ENCODE data around the gene GJA3.

Gene GJA3

GRCh38 chr13:20125783-20126165 is 35.1 kb downstream of the GJA3 start:
- DNase-seq (ENCODE audit: extremely low read depth, low read depth) = no peak
- TF ChIP-seq, protein P1, sequence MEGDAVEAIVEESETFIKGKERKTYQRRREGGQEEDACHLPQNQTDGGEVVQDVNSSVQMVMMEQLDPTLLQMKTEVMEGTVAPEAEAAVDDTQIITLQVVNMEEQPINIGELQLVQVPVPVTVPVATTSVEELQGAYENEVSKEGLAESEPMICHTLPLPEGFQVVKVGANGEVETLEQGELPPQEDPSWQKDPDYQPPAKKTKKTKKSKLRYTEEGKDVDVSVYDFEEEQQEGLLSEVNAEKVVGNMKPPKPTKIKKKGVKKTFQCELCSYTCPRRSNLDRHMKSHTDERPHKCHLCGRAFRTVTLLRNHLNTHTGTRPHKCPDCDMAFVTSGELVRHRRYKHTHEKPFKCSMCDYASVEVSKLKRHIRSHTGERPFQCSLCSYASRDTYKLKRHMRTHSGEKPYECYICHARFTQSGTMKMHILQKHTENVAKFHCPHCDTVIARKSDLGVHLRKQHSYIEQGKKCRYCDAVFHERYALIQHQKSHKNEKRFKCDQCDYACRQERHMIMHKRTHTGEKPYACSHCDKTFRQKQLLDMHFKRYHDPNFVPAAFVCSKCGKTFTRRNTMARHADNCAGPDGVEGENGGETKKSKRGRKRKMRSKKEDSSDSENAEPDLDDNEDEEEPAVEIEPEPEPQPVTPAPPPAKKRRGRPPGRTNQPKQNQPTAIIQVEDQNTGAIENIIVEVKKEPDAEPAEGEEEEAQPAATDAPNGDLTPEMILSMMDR (IDR thresholded peaks at IDR 0.05; ENCODE audit: low read depth, low read length) = no peak

GRCh38 chr13:20125129-20125782 is 35.6 kb downstream of the GJA3 start:
- TF ChIP-seq, protein P1 (IDR thresholded peaks at IDR 0.05; ENCODE audit: low read depth, low read length) = no peak
- no peak for DNase-seq (ENCODE audit: extremely low read depth, low read depth)

GRCh38 chr13:20124303-20124702 is 36.5 kb downstream of the GJA3 start:
- no peak for DNase-seq (ENCODE audit: extremely low read depth, low read depth)
- TF ChIP-seq, protein P1 (IDR thresholded peaks at IDR 0.05; ENCODE audit: low read depth, low read length) = no peak

DNA sequence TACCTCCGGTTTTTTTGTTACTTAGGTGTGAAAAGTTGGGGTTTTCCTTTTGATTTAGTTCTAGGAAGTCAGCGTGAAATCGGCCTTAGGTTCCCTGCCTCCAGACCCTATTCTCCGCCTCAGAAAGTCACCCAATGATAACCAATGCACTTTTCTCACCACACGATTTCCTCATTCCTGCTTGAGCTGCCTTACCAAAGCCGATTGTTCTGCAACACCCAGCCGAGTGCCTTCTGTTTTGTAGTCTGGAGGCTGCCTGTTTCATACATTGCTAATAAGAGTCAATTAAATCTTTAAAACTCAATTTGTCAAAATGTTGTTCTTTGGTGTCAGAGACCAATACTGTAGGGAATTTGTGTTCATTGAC is 39.7 kb downstream of the GJA3 start:
- DNase-seq (ENCODE audit: extremely low read depth, low read depth) = no peak
- TF ChIP-seq, protein P1 (IDR thresholded peaks at IDR 0.05; ENCODE audit: low read depth, low read length) = no peak

DNA sequence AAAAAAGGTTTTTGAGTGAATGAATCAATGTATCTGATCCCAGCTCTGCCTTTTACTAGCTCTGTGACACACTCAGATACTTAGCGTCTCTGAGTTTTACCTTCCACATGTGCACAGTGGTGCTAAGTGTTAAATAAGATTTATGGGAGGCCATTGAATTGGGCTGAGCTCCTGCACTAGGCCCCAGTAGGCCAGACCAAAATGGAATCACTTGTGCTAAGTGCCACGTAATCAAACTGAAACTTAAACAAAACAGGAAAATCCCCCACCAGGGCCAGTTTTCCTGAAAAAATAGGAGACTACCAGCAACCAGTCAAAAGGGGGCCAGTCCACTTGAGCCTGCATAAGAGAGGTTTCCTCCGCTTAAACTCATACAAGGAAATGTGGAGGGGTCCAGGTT is 40.9 kb downstream of the GJA3 start:
- DNase-seq (ENCODE audit: extremely low read depth, low read depth) = no peak
- TF ChIP-seq, protein P1 (IDR thresholded peaks at IDR 0.05; ENCODE audit: low read depth, low read length) = no peak

DNA sequence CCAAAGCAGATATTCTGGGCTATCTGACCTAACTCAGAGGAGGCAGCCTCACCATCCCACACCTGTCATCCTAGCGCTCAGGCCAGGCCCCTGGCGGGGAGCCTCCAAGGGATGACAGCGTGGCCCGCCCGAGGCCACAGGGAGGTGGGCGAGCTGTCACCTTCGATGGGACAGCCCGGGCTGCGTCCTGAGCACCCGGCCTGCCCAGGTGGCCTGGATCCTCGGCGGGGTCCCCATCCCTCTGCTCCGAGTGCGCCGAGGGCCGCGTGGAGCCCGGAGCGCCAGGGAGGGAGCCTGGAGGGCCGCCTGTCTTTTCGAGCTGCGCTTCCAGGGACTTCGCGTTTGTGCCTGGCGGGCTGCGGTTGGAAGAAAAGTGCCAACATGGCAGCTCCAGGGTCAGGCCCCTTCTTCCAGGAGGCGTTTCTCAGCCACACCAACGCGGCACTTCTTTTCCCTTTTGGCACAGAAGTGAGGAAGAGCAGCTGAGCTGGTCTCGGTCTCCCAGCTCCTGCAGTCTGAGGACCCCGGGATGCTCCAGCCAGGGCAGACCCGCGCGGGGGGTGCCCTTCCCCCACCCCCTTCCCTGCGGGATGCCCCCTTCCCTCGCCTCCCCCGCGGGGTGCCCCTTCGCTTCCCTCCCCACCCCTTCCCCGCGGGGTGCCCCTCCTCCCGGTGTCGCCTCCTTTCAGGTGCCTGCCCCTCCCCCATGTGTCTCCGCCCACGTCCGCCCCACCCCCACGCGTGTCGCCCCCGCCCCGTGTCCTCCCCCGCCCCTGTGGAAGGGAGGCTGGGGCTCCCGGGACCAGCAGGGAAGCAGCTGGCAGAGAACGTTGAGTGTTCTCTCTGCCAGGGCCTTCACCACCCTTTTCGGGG is 42.3 kb downstream of the GJA3 start:
- no peak for DNase-seq (ENCODE audit: extremely low read depth, low read depth)
- TF ChIP-seq, protein P1 (IDR thresholded peaks at IDR 0.05; ENCODE audit: low read depth, low read length) = no peak

GRCh38 chr13:20116213-20116612 is 44.6 kb downstream of the GJA3 start:
- TF ChIP-seq, protein P1 (IDR thresholded peaks at IDR 0.05; ENCODE audit: low read depth, low read length) = no peak
- no peak for DNase-seq (ENCODE audit: extremely low read depth, low read depth)
